Left colon (tissue), 2 donors: ENCODE measurements around the gene SIAE. TPM values are rescaled to one million over a fixed set of nuclear protein-coding genes. Genes with fewer than 3 reads are reported as not detected.

ENCODE experiments used
- ATAC-seq: fragments of 200-7000 bp; cut with Tn5 transposase; one replicate; pipeline ENCODE4 v1.9.1; 2020; ENCODE audit warnings: mild to moderate bottlenecking, moderate library complexity
- DNase-seq, 2 donors: peaks; one replicate each; pipeline ENCODE4 v3.0.0-alpha.2; 2020
- intact Hi-C, 2 donors: fragments of 100-400 bp; cut with DNase I in 1 of 2; cut with micrococcal nuclease in 1 of 2; formaldehyde crosslinking; loops; one replicate each; pipeline versions ENCODE4 v1.11.2 to v1.14.0; 2022; cut with DNase I, micrococcal nuclease
- total RNA-seq, 2 donors: library from RNA; stranded (reverse); fragmentation: NEBNext Ultra II Directional; extraction: Animal tissue kit (Norgen Biotek cat#: 25700); gene quantifications; one replicate each; pipeline ENCODE4 v1.2.1, GENCODE V29; 2021
- donor health status: DM: no; HTN: no; CAD: no.
- donor health status: DM: yes; HTN: yes; CAD: no.

Gene SIAE
- total RNA-seq, 2 donors from 2014 or later = 207 to 293 TPM

DNA sequence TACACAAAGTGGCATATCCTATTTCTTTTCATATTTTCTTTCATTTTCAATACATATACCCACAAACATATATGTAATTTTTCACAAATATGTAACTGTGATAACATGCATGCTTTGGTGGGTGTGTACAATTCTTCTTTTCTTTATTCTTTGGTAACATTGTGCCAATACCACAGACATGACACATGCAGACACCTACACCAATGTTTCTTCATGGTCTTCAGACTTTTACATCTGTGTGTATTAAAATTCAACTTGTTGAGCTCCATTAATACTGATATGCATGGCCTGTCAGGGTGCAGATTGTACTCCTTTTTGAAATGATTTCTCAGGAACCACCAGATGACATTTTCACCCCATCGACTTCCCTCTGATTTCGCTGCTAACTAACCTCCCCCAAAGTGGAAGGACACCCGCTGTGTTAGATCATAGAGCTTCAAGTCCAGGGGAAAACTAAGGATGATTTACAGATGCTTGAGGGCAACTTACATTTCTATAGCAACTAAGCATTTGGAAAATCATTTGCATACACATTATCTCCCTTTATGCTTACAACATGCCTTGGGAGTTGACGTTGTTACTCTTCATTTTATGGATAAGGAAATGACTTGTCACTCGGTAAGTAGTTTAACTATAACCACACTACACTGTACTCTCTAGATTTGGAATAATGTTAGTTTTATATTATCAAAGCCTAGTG lies 72.8 kb downstream of the SIAE start:
- no peak for ATAC-seq
- intact Hi-C loops = no loop called here
- DNase-seq = no peak

DNA sequence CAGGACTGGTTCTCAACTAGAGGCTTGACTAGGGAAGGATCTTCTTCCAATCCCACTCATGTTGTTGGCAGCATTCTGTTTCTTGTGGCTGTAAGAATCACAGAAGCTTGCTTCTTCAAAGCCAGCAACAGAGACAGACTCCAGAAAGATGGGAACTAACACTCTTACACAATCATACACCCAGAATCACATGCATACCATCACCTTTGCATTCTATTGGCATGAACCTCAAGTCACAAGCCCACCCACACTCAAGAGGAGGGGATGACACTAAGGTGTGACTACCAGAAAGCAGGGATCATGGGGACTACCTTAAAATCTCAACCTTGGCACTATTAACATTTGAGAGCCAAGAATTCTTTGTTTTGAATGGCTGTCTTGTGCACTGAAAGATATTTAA lies 75.9 kb downstream of the SIAE start:
- intact Hi-C loops = no loop called here
- ATAC-seq (no peak), DNase-seq (no peak)

DNA sequence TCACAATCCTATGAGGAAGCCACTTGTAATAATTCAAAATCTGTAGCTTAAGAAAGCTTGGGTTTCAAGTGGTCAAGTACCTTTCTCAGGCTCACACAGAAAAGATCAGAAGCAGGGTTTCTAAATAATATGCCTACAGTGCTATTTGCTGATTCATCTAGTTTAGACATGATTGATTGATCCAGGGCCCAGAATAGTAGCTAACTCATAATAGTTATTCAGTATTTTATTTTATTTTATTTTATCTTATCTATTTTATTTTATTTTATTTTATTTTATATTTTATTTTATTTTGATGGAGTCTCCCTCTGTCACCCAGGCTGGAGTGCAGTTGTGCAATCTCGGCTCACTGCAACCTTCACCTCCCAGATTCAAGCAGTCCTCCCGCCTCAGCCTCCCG lies 78.2 kb downstream of the SIAE start:
- intact Hi-C loops = no loop called here
- ATAC-seq (no peak), DNase-seq (no peak)

- ATAC-seq (no peak), DNase-seq (no peak)
- intact Hi-C loops = no loop called here
Observed at GRCh38 chr11:124592627-124593026, 80.9 kb downstream of the SIAE start.

DNA sequence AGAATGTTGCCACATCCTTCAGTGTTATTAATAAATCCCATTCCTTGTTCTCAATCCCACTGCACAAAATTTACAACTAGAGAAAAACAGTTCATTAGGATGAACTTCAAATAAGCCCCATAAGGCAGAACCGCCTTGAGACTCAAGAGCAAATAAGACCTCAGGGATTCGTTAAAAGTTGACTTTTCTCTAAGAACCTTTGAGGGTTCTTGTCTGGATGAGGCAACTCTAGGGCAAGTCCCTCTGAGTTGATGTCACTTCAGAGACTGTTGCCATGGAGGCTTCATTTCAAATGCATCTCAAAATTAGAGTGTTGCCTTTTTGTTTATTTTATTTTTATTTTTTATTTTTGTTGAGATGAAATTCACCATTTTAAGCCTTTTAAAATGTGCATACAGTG lies 82.1 kb downstream of the SIAE start:
- DNase-seq (no peak), ATAC-seq (no peak)
- intact Hi-C loops = no loop called here

GRCh38 chr11:124586238-124586860 lies 87.2 kb downstream of the SIAE start:
- peak in 1 of 2 donors; percentile 74 for DNase-seq
- ATAC-seq = peak; percentile 40
- intact Hi-C loops = loop anchor here in 1 of 2 donors (5.0 to 10.0 kb wide), 2 partner anchors 172 to 514 kb away; no protein-coding TSS in a partner anchor

- DNase-seq = no peak
- no peak for ATAC-seq
- intact Hi-C loops = loop anchor here in 1 of 2 donors (5.0 to 10.0 kb wide), 2 partner anchors 170 to 513 kb away; no protein-coding TSS in a partner anchor
Observed at GRCh38 chr11:124584681-124585372, 88.7 kb downstream of the SIAE start.

DNA sequence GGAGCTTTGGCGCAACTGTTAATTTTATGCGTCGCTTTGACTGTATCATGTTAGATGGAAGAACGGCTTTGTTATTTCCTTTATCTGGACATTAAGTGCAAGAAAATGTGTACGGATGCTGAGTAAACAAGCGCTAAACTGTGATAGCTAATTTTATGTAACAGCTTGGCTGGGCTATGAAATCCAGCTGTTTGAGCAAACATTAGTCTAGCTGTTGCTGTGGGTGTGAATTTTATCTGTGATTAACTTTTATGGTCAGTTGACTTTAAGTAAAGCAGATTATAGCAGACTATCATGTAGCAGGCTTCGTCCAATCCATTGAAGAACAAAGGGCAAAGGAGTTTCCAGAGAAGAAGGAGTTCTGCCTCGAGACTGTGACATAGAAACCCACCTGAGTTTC lies 89.8 kb downstream of the SIAE start:
- DNase-seq (no peak), ATAC-seq (peak; percentile 99)
- intact Hi-C loops = loop anchor here in 1 of 2 donors (10.0 kb wide), 1 partner anchor 169 kb away; no protein-coding TSS in a partner anchor

Other genes with a start within 250 kb of the SIAE start
- not detected for gene OR8B4, start 248.9 kb downstream of the SIAE start, total RNA-seq
- gene OR8B8, start 228.0 kb downstream of the SIAE start, total RNA-seq = not detected
- gene OR8B12, start 130.1 kb downstream of the SIAE start, total RNA-seq = not detected
- not detected for gene OR8A1, start 103.7 kb downstream of the SIAE start, total RNA-seq
- gene PANX3, start 62.3 kb downstream of the SIAE start, total RNA-seq = not detected
- 10 to 100 TPM; 30.7 to 35.5 TPM for gene TBRG1, start 50.9 kb downstream of the SIAE start, total RNA-seq
- 1 to 10 TPM; 7.4 to 8.7 TPM for gene SPA17, start 165 bp upstream of the SIAE start, total RNA-seq
- gene NRGN, start 66.2 kb upstream of the SIAE start, total RNA-seq = 1 to 10 TPM; 1.8 to 2.5 TPM
- gene VSIG2, start 78.5 kb upstream of the SIAE start, total RNA-seq = 100 to 1,000 TPM; 176 to 228 TPM
- gene ESAM, start 88.6 kb upstream of the SIAE start, total RNA-seq = 1 to 10 TPM; 8.6 to 9.6 TPM
- gene MSANTD2, start 126.7 kb upstream of the SIAE start, total RNA-seq = 1 to 10 TPM; 7.3 to 9.0 TPM
- gene ROBO3, start 191.7 kb upstream of the SIAE start, total RNA-seq = 10 to 100 TPM in 1 of 2 donors, 1 to 10 TPM in 1; 9.2 to 12.0 TPM
- gene ROBO4, start 224.1 kb upstream of the SIAE start, total RNA-seq = 1 to 10 TPM; 4.3 to 4.8 TPM
- gene HEPN1, start 245.5 kb upstream of the SIAE start, total RNA-seq = not detected